ENCODE measurements around the gene FERMT2. TPM values are rescaled to one million over a fixed set of nuclear protein-coding genes. Genes with fewer than 3 reads are reported as not detected.

Gene FERMT2
- total RNA-seq, 4 donors from 2014 or later = 57.1 to 98.5 (median 74.2) TPM

GRCh38 chr14:52948039-52948438 is 2.8 kb downstream of the FERMT2 start:
- no peaks in the 10 kb centered on the region for H3K36me3 ChIP-seq
- peaks cover 12 to 16% of the 10 kb centered on the region in 2 donors for H3K4me1 ChIP-seq
- TF ChIP-seq CTCF (IDR thresholded peaks at IDR 0.05) (no peak), POLR2A (IDR thresholded peaks at IDR 0.05) (no peak)
- no peaks in the 10 kb centered on the region for H3K27me3 ChIP-seq
- no peak for DNase-seq
- H3K27ac ChIP-seq = no peak overlapping the region
- H3K4me3 ChIP-seq (replicated peaks in 1 of 3) = no peak overlapping the region
- intact Hi-C loops (cut with DNase I) = no loop called here
- WGBS, 2 donors = 77 to 92% methylated on average over 3 of the region's 3 CpGs
- no peaks in the 10 kb centered on the region for H3K9me3 ChIP-seq

GRCh38 chr14:52944254-52944653 is 6.6 kb downstream of the FERMT2 start:
- Histone ChIP-seq H3K4me3 (replicated peaks in 1 of 3) (no peak overlapping the region), H3K4me1 (peaks cover 15 to 21% of the 10 kb centered on the region in 2 donors), H3K27me3 (no peaks in the 10 kb centered on the region), H3K27ac (no peak overlapping the region), H3K9me3 (no peaks in the 10 kb centered on the region), H3K36me3 (no peaks in the 10 kb centered on the region)
- DNase-seq = no peak
- intact Hi-C loops (cut with DNase I) = no loop called here
- 79 to 83% methylated on average over 2 of the region's 2 CpGs for WGBS, 2 donors
- TF ChIP-seq POLR2A (IDR thresholded peaks at IDR 0.05) = no peak
- TF ChIP-seq CTCF (IDR thresholded peaks at IDR 0.05) = no peak

- no peaks in the 10 kb centered on the region for H3K36me3 ChIP-seq
- WGBS, 2 donors = 86 to 96% methylated on average over 1 of the region's 1 CpG
- H3K27ac ChIP-seq = peak overlapping the region in 1 of 3 donors; percentile 68
- TF ChIP-seq CTCF (IDR thresholded peaks at IDR 0.05) = no peak
- no peak for TF ChIP-seq POLR2A (IDR thresholded peaks at IDR 0.05)
- H3K4me1 ChIP-seq = peaks cover 31 to 33% of the 10 kb centered on the region in 2 donors
- intact Hi-C loops (cut with DNase I) = no loop called here
- H3K27me3 ChIP-seq = no peaks in the 10 kb centered on the region
- no peak for DNase-seq
- no peaks in the 10 kb centered on the region for H3K9me3 ChIP-seq
- no peak overlapping the region for H3K4me3 ChIP-seq (replicated peaks in 1 of 3)
Observed at GRCh38 chr14:52939427-52939826, 11.4 kb downstream of the FERMT2 start.

GRCh38 chr14:52937869-52938268 is 13.0 kb downstream of the FERMT2 start:
- Histone ChIP-seq H3K9me3 (no peaks in the 10 kb centered on the region), H3K4me1 (peaks cover 36 to 41% of the 10 kb centered on the region in 2 donors), H3K27ac (peak overlapping the region; percentile 68 to 75 (median 70)), H3K27me3 (no peaks in the 10 kb centered on the region), H3K36me3 (no peaks in the 10 kb centered on the region), H3K4me3 (replicated peaks in 1 of 3) (no peak overlapping the region)
- intact Hi-C loops (cut with DNase I) = no loop called here
- no peak for TF ChIP-seq POLR2A (IDR thresholded peaks at IDR 0.05)
- no peak for TF ChIP-seq CTCF (IDR thresholded peaks at IDR 0.05)
- DNase-seq = peak in 1 of 2 donors; percentile 14
- WGBS, 2 donors = 40 to 50% methylated on average over 3 of the region's 3 CpGs

- no peaks in the 10 kb centered on the region for H3K36me3 ChIP-seq
- peaks cover 38 to 46% of the 10 kb centered on the region in 2 donors for H3K4me1 ChIP-seq
- H3K9me3 ChIP-seq = no peaks in the 10 kb centered on the region
- intact Hi-C loops (cut with DNase I) = no loop called here
- H3K4me3 ChIP-seq (replicated peaks in 1 of 3) = no peak overlapping the region
- DNase-seq = no peak
- WGBS, 2 donors = 47% methylated on average over 4 of the region's 4 CpGs
- no peak for TF ChIP-seq CTCF (IDR thresholded peaks at IDR 0.05)
- no peak for TF ChIP-seq POLR2A (IDR thresholded peaks at IDR 0.05)
- peak overlapping the region; percentile 68 to 75 (median 70) for H3K27ac ChIP-seq
- H3K27me3 ChIP-seq = no peaks in the 10 kb centered on the region
Observed at GRCh38 chr14:52937306-52937705, 13.5 kb downstream of the FERMT2 start.
